NCI-H146 treated with DMSO at 0.1 percent for 48 hours (cell line): Measurements from ENCODE around the gene SRSF12.

Experiments
- DNase-seq: peaks from one replicate; lab custom pipeline; 2025; ENCODE audit not compliant: unreplicated experiment; lab: John Stamatoyannopoulos, UW

Gene SRSF12

DNA sequence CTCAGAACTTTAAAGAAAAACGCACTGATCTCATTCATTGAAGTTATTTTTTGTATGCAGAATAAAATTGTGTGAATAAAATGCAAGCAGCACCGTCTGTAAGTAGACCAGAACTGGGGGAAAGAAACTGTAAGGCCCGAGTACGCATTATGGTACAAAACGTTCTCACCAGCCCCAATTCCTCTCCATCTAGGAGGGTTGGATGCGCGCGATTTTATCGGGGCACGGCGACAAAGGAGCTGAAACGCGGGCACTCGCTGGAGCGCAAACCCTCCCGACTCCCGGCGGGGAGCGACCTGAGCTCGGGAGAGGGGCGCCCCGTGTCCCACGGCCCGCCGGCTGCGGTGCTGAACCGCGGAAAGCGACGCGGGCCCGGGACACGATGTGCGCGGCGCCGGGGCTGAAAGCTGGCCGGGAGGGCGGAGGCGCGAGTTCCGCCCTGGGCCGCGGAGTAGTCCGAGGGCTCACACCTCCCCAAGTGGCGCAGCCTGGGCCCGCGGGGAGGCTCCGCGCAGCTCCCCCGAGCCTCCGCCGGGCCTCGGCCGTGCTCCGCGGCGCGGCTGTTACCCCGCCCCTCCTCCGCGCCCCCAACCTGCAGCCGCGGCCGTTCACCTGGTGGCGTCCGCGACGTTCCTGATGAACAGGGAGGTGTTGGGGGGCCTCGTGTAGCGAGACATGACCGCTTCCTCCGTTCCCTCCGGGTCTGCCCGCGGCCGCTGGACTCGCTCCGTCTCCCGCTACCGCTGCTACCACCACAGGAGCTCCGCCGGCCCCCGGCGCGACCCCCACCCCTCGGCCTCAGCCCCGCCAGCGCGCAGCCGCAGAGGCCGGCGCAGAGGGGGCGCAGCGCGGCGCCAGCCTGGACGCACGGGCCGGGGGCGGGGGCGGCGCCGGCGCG lies at the start of gene SRSF12:
Gene SRSF12 (minus strand): TSS at position 861 of the 898 bp plus-strand sequence. CDS start 184 bp downstream, at position 677.
- DNase-seq: peak; percentile 18

DNA sequence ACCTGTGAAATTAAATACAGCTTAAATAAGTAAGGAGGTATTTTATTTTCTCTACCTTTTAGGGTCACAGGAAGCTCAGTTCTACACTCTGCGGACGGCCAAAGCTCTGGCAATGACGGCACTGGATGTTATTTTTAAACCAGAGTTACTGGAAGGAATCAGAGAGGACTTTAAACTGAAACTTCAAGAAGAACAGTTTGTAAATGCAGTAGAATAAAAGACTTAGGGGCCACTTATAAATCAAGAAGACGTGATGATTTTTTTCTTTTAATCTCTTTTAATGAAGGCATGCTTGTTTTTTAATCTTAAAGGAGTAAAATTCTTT lies 44.1 kb upstream of the SRSF12 start:
- no peak for DNase-seq

DNA sequence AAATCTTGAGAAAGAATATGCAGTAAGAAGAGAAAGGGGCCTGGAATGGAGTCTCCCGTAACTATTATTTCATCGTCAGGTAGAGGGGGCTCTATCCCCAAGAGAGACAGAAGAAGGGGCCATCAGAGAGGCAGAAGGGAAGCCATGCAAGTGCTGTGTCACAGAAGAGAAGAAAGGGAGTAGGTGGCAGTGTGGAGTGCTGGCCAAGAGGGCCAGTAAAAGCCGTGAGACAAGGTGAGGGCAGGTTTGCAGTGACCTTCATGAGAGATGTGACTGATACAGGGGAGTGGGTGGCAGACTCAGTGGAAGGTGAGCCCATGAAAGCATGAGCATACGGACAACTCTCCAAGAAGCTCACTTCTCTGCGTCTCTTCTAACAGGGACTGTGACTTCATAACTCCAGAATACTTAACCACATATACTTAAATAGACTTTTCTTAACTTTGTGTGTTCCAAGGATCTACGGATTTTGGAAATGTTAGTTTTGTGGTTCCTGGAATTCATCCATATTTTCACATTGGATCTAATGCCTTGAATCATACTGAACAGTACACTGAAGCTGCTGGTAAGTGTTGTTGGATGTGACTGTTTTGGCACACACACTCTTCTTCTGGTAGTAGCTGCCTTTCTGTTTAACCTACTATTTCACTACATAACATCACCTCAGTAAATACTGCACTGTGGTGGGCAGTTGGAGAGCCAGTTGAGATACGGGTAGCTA lies 43.6 kb upstream of the SRSF12 start:
- no peak for DNase-seq

DNA sequence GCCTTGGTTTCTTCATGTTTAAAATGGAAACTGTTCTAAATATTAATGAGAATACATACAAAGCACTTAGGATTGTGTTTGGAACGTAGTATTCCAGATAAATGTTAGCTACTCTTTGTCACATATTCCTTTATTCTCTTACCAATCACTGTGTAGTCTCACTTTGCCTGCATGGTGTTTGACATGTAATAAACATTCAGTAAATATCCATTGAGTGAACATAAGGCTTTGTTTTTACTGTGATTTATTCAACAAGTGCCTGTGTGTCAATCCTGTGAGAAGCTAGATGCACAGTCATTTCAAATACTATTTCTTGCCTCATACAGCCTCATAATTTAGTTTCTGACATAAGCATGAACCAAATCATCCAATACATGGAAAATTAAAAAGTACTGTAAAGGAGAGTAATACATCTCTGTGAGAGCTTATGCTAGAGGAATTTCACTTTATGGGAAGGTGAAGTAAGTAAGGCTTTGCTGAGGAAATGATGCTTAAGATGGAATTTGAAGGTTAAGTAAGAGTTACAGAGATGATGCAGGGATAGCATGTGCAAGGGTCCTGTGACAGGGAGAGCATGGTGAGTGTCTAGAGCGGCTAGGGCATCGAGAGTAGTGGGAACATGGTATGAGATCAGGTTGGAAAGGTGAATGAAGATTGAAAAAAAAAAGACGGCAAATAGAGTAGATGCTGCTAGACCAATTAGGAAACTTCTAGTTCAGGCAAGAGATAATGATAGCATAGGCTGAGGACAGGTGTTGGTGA lies 42.6 kb upstream of the SRSF12 start:
- DNase-seq: no peak

DNA sequence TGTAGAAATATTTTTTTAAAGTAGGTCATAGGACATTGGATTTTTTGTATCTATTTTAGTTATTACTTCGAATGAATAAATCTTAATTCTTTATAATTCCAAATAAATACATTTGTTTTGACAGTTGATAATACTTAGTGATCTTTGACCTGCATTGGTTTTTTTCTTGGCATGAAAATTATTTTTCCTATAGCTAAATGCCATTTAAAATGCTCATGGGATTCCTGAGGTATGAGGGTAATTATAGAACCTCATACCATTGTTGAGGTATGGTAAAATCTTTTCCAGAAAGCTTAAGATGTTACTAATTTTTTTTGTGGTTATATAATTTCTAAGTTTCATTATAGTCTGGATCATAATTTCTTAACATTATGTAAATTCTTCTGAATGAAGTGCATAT lies 36.3 kb upstream of the SRSF12 start:
- no peak for DNase-seq

DNA sequence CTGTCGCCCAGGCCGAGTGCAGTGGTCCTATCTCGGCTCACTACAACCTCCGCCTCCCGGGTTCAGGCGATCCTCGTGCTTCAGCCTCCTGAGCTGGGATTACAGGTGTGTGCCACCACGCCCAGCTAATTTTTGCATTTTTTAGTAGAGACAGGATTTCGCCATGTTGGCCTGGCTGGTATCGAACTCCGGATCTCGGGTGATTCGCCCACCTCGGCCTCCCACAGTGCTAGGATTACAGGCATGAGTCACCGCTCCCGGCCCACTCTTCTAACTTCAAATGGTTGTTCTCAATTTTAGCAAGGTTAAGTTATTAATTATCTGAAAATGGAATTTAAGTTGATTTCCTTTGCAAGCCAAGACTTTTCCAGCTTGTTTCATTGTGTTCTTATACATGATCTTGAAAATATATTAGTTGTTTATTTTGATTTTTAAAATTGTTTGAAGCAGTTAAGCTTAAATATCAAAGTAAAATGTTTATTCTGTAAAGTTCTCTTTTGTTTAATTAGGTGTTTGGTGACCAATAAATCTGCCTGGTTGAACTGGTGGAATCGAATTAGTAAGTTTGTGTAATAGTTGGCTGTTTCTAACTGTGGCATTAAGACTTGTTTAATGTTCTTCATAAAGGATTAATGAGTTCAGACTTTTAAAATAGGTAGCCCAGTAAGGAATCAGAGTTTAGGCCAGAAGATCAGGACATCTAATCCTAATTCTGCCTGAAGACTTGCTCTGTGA lies 30.3 kb upstream of the SRSF12 start:
- no peak for DNase-seq

DNA sequence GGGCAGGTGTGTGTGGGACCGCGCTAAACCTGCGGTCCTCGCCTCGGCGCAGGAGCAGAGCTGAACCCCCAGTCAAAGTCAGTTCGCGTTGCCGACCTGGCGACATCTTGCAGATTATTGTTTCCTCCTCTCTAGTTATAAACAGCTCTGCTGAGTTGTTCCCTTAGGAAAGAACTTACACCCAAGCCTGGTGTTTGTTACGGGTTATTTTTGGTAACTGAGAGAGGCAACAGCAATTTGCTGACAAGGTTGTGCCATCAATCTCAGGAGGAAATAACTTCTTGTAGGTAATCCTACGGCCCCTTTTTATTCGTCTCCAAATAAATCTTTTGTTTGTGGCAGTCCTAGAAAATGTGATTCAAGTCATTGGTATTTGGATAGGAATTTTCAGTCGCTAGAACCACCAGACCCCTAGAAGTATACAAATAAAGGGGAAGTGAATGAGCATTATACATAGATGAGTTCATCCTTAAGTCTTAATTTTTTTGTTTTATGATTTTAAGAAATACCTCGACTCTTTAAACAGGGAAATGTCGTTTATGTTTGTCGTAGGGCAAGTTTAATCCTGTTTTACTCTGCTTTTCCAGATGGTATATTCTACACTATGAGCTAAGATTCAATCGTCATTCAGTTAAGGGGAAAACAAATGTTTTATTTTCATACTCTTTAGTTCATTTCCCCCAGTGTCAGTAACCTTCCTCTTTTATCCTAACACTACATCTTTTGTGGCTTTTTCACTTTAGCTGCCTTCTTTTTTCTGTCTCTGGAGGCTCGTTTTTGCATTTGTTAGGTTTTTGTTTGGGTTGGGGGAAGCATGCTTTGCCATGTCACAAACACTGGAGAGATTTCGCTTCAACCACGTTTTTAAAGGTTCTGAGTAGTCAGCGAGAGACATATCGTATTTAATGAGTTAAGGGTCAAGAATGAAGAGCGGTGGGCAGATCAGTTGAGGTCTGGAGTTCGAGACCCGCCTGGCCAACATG lies 29.1 kb upstream of the SRSF12 start:
- peak; percentile 27 for DNase-seq

DNA sequence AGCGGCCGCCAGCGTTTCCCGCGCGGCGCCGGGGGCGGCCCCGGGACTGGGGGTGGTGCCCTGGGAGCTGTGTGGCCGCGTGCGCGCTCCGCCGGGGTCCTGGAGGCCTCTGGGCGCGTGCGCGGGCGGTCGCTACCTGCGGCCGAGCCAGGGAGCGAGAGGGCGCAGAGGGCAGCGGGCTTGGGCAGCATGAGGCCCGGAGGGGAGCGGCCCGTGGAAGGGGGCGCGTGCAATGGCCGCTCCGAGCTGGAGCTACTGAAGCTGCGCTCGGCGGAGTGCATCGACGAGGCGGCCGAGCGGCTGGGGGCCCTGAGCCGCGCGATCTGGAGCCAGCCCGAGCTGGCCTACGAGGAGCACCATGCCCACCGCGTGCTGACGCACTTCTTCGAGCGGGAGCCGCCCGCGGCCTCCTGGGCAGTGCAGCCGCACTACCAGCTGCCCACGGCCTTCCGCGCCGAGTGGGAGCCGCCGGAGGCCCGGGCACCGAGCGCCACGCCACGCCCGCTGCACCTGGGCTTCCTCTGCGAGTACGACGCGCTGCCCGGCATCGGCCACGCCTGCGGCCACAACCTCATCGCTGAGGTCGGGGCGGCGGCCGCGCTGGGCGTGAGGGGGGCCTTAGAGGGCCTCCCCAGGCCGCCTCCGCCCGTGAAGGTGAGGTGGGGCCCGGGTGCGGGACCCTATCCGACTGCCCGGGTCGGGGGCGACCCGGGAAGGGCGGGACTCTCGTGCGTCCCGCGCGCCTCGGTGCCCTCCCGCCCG lies 28.3 kb upstream of the SRSF12 start, which contains the start of gene PM20D2:
Gene PM20D2 (plus strand): TSS at position 100 of the 762 bp plus-strand sequence. CDS start 90 bp downstream, at position 190.
- peak; percentile 57 for DNase-seq

DNA sequence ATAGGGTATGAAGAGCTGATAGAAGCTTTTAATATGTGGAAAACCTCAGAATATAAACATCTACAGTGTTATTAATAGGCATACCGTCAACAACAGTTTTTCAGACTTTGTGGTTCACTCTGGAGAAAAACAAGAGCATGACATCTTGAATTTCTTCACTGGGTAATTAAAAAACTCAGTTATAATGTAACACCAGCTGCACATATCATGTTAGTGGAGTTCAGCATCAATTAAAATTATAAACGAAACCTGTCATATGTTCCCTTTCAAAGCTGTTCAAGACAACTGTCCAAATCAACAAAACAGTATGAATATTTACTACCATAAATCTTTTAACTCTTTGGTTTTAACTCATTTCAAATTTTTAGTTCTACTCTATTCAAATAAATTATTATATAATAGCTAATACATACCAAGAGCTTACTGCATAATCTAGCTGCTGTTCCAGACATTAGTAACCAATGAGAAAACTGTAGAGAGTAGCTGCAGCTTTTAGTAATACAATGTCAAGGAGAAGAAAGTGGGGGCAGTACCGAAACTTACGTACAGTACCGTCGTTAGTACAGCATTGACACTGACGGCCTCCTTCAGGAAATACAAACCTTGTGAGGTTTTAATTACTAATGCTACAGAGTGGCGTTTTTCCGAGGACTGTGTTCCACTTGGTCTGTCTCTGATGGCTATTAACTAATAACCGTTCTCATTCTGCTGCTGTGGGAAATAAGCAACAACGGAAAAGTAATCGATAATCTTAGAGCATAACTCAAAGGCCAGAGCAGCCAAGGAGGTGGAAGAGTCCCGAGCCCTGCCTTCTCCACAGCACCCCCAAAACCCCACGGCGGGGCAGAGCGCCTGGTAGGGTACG lies 27.5 kb upstream of the SRSF12 start:
- peak; percentile 32 for DNase-seq

DNA sequence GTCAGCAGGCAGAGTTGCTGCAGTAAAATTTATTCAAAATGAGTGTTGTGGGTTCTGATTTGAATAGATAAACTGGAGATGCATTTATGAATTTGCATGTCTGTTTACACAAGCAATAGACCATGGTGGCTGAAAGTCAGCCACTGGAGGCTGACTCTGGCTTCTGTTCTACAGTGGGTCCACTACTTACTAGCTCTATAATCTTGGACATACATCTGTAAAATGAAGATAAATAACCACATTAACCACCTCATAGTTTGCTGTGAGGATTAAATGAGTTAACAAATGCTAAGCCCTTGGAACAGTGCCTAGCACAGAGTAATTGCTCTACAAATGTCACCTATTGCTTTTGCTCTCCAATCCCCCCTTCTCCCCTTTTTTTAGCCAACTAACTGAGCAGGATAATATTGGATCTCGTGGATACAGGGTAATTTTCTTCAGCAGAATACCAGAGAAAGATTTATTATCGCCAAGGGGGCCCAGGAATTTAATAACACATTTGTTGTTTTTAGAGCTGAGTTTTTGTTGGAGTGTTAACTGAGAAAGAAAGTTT lies 26.6 kb upstream of the SRSF12 start:
- no peak for DNase-seq

DNA sequence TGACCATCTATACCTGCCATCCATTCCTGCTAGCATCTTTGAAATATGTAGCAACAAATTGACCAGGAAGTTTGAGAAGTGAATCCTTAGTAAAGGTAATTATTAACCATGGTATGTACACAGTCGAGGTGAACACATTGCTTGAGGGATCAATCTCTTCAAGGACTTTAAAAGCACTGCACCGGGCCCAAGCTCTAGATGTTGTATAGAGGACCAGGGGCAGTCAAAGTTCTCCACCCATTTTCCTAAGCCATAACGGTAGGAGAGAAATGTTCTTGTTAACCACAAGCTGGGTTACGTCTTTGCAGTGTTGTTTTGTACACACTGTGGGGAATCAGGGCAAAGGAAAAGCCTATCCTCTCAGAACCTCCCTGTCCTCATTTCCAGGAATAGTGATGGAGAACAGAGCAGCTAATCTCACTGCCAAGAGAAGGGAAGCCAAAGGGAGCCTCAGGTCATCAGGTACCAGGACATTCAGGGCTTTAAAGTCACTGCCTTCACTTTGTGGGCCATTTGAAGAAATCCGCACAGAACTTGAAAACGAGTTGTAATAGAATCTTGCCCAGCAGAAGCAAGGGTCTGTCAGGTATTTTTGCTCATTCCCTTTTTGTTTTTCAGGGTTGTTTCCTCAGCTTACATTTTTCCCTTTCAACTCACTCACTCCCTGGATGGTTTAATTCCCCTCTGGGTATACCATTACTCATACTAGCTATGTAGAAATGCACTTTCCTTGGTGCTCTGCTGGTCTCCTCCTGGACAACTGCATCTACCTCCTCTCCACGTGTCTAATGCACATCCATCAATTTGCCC lies 22.7 kb upstream of the SRSF12 start:
- DNase-seq: no peak

DNA sequence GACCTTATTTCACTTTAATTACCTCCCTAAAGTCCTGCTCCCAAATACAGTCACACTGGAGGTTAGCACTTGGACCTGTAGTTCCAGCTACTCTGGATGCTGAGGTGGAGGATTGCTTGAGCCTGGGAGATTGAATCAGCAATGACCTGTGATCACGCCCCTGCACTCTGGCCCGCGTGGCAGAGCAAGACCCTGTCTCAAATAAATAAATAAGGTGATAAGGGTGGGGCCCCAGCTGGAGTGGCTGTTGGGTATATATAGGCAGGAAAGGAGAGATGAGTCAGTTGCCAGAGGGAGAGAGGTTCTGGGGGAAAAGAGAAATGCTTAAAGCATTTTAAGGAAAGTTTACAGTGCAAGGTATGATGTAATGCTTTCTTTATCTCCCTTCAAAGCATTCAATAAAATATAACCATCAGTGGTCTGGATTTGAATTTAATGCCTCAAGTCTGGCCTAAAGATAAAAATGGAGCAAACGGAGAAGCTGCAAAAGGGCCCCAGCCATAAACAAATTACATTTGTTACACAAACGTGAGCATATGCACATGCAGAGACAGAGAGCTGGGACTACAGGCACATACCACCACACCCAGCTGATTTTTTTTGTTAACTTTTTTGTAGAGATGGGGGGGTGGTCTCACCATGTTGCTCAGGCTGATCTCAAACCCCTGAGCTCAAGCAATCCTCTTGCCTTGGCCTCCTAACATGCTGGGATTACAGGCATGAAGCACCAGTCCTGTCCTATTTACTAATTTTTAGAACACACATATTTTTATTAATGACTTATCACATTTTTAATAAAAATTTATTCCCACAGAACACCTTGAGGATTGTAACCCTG lies 21.9 kb upstream of the SRSF12 start:
- DNase-seq: no peak

DNA sequence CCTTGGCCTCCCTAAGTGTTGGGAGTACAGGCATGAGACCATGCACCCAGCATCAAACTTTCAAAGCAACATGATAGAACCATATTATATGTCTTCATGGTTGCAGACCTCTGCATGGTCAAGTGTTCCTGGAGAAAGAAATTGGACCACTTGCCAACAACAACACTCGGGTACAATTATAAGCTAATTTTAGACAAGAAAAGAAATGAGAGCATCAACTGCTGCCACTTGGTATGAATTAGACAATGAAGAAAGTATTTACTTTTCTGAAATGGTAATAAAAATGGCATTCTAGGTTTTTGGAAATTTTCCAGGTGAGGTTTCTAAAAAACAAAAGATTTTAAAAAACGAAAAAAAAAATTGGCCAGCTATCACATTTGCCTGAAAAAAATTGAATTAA lies 20.3 kb upstream of the SRSF12 start:
- DNase-seq: no peak

DNA sequence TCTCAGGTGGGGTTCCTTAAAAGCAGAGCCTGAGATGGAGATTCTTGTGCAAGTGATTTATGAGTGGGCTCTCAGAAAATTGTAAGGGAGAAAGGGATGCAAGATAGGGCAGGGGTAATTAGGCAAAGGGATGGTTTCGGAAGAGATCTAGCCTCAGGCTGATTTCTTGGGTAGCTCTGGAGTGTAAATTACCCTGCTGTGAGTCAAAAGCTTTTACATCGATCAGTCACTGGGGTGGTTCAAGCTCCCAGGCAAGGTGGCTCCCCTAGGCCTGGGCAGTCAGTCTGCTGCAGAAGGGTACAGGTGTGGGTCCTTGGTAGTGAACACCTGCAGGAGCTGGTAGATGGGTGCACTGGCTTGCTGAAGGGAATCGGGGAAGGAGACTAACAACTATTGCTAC lies 16.9 kb upstream of the SRSF12 start:
- DNase-seq: peak; percentile 4

DNA sequence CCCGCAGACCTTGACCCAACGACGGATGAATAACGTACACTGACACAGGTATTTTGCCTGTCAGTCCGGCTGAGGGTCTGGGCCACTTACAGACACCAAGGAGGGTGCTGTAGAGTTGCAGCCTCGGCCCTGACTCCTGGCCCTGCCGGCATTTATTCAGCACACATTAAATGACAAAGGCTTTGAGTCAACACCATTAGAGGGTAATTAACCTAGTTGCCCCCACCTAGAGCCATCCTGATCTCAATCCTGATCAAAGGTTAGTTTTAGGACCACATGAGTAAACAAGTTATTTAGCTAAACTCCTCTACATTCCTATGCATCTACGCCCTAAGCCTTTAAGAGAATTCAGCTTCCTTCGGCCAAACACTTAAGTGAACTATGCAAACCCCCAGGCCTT lies 16.1 kb upstream of the SRSF12 start:
- DNase-seq: no peak

DNA sequence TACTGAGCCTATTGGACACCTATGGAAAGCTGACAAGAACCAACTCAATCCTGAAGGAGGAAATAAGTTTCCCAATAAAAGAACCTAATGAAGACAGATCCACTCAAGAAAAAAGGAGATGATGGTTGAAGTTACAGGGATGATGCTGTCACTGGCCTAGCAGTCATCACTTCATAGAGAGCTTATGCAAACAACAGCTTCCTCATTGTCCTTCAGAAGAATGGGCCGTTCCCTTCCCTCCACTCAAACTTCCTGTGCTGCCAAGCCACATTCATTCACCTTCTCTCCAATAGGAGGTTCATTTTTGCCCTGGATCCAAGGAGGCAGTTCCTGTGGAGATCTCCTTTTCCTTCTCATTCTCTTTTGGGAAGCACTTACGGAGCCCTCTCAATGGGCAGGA lies 14.2 kb upstream of the SRSF12 start:
- DNase-seq: no peak
